Measurements from ENCODE around the gene KLHL6.
"Not testable (repeated sequence)": the region's sequence is repeated elsewhere in the genome, so short reads cannot be mapped to it uniquely, and the experiment has no call there.

Gene KLHL6

GRCh38 chr3:183442994-183443393, 112.5 kb downstream of the KLHL6 start:
- Histone ChIP-seq H3K27ac (no peak overlapping the region), H3K36me3 (no peaks in the 10 kb centered on the region), H3K4me3 (ENCODE audit: low read depth in 1 of 2, low read length in 1 of 2) (no peak overlapping the region), H3K27me3 (peaks cover 4% of the 10 kb centered on the region), H3K9me3 (peaks cover 6% of the 10 kb centered on the region), H3K4me1 (ENCODE audit: control insufficient read depth in 1 of 2, insufficient read depth in 1 of 2, low read depth in 1 of 2, low read length in 1 of 2) (peaks cover 4 to 12% of the 10 kb centered on the region in 2 experiments)
- no peak for TF ChIP-seq CTCF (IDR thresholded peaks at IDR 0.05)

GRCh38 chr3:183440521-183440920, 115.0 kb downstream of the KLHL6 start:
- not testable (repeated sequence) for H3K4me3 ChIP-seq (ENCODE audit: low read depth in 1 of 2, low read length in 1 of 2); H3K27ac ChIP-seq; H3K4me1 ChIP-seq (ENCODE audit: control insufficient read depth in 1 of 2, insufficient read depth in 1 of 2, low read depth in 1 of 2, low read length in 1 of 2); H3K9me3 ChIP-seq; H3K27me3 ChIP-seq; H3K36me3 ChIP-seq

- H3K4me1 ChIP-seq (ENCODE audit: control insufficient read depth in 1 of 2, insufficient read depth in 1 of 2, low read depth in 1 of 2, low read length in 1 of 2): no peaks in the 10 kb centered on the region
- H3K4me3 ChIP-seq (ENCODE audit: low read depth in 1 of 2, low read length in 1 of 2): no peak overlapping the region
- no peak for TF ChIP-seq CTCF (IDR thresholded peaks at IDR 0.05)
- no peak overlapping the region for H3K27ac ChIP-seq
- peaks cover 6% of the 10 kb centered on the region for H3K9me3 ChIP-seq
- H3K27me3 ChIP-seq: peaks cover 4% of the 10 kb centered on the region
- H3K36me3 ChIP-seq: no peaks in the 10 kb centered on the region
Measured at GRCh38 chr3:183439515-183439914, 116.0 kb downstream of the KLHL6 start.

GRCh38 chr3:183438735-183439134, 116.8 kb downstream of the KLHL6 start:
- Histone ChIP-seq H3K36me3 (no peaks in the 10 kb centered on the region), H3K27ac (no peak overlapping the region), H3K27me3 (peaks cover 6% of the 10 kb centered on the region), H3K9me3 (peaks cover 3% of the 10 kb centered on the region), H3K4me1 (ENCODE audit: control insufficient read depth in 1 of 2, insufficient read depth in 1 of 2, low read depth in 1 of 2, low read length in 1 of 2) (no peaks in the 10 kb centered on the region), H3K4me3 (ENCODE audit: low read depth in 1 of 2, low read length in 1 of 2) (no peak overlapping the region)
- no peak for TF ChIP-seq CTCF (IDR thresholded peaks at IDR 0.05)

GRCh38 chr3:183437666-183438564, 117.6 kb downstream of the KLHL6 start:
- no peak for TF ChIP-seq CTCF (IDR thresholded peaks at IDR 0.05)
- no peaks in the 10 kb centered on the region for H3K9me3 ChIP-seq
- no peaks in the 10 kb centered on the region for H3K36me3 ChIP-seq

More at GRCh38 chr3:183437666-183438564, 117.6 kb downstream of the KLHL6 start:
- Histone ChIP-seq H3K27ac (no peak overlapping the region), H3K27me3 (peaks cover 14% of the 10 kb centered on the region), H3K4me3 (ENCODE audit: low read depth in 1 of 2, low read length in 1 of 2) (no peak overlapping the region), H3K4me1 (ENCODE audit: control insufficient read depth in 1 of 2, insufficient read depth in 1 of 2, low read depth in 1 of 2, low read length in 1 of 2) (no peaks in the 10 kb centered on the region)

Measured in neutrophil (primary cell).